ENCODE measurements around the gene CYP4V2. TPM values are rescaled to one million over a fixed set of nuclear protein-coding genes. Genes with fewer than 3 reads are reported as not detected.

CYP4V2 gene
- total RNA-seq, result 40.0 and 64.9 TPM in 2 replicates

GRCh38 chr4:186191200-186192065 is at the start of gene CYP4V2:
Gene CYP4V2 (plus strand): TSS chr4:186191567. CDS start chr4:186191824, 257 bp downstream.

GRCh38 chr4:186227221-186227620 is 35.9 kb downstream of the CYP4V2 start, which contains the start of gene KLKB1:
Gene KLKB1 (plus strand): TSS chr4:186227507. CDS start chr4:186228196, 689 bp downstream.

Other genes with a start within 250 kb of the CYP4V2 start
- gene TLR3, start 122.4 kb upstream of the CYP4V2 start, total RNA-seq, result 17.9 and 29.9 TPM in 2 replicates
- 13.6 and 14.4 TPM in 2 replicates for gene FAM149A, start 86.9 kb upstream of the CYP4V2 start, total RNA-seq
- gene KLKB1, start 35.9 kb downstream of the CYP4V2 start, total RNA-seq, result 0.26 and 0.54 TPM in 2 replicates
- not detected in 2 replicates for gene F11, start 74.6 kb downstream of the CYP4V2 start, total RNA-seq